Astrocyte (in vitro differentiated cells and primary cell): ENCODE results near the gene CELF1. TPM values are rescaled to one million over a fixed set of nuclear protein-coding genes. Genes with fewer than 3 reads are reported as not detected.

Experiments used
- DNase-seq: peaks from one replicate; pipeline ENCODE4 v3.0.0-alpha.2; 2010; ENCODE audit warnings: low read depth
- FAIRE-seq: peaks from 2 replicates; lab custom pipeline; 2011; peaks lifted over from hg19 to GRCh38; lab: Jason Lieb, UNC
- H2AFZ ChIP-seq: 2 replicates; pipeline ENCODE4 v1.6.0; 2012; ENCODE audit warnings: low read depth, low read length, inconsistent platforms
- H3K27ac ChIP-seq: 2 replicates; pipeline ENCODE4 v1.5.1; 2011; ENCODE audit warnings: low read depth, low read length, inconsistent platforms
- H3K27me3 ChIP-seq: 2 replicates; pipeline ENCODE4 v1.6.0; 2011; ENCODE audit warnings: low read length, inconsistent platforms; ENCODE audit not compliant: insufficient read depth
- H3K36me3 ChIP-seq: 2 replicates; pipeline ENCODE4 v1.5.1; 2011; ENCODE audit warnings: low read length, inconsistent platforms; ENCODE audit not compliant: insufficient read depth
- H3K4me1 ChIP-seq: 2 replicates; pipeline ENCODE4 v1.5.1; 2011; ENCODE audit warnings: low read length, inconsistent platforms; ENCODE audit not compliant: insufficient read depth
- H3K4me2 ChIP-seq: 2 replicates; pipeline ENCODE4 v1.6.0; 2012; ENCODE audit warnings: low read length, inconsistent platforms
- H3K4me3 ChIP-seq: 2 replicates; pipeline ENCODE4 v1.5.1; 2011; ENCODE audit warnings: low read depth, mild to moderate bottlenecking, low read length, inconsistent platforms; ENCODE audit not compliant: insufficient read depth
- H3K79me2 ChIP-seq: 2 replicates; pipeline ENCODE4 v1.6.0; 2012; ENCODE audit warnings: mild to moderate bottlenecking, low read length, inconsistent platforms; ENCODE audit not compliant: insufficient read depth
- H3K9ac ChIP-seq: 2 replicates; pipeline ENCODE4 v1.6.0; 2012; ENCODE audit warnings: mild to moderate bottlenecking, low read length, inconsistent platforms
- H3K9me3 ChIP-seq: 2 replicates; pipeline ENCODE4 v1.5.1; 2012; ENCODE audit warnings: low read depth, mild to moderate bottlenecking, low read length, inconsistent platforms; ENCODE audit not compliant: insufficient read depth
- H4K20me1 ChIP-seq: 2 replicates; pipeline ENCODE4 v1.6.0; 2012; ENCODE audit warnings: low read length, inconsistent platforms; ENCODE audit not compliant: insufficient read depth
- H3K27ac Mint-ChIP-seq: one replicate; pipeline ENCODE4 v1.8.0; 2021; ENCODE audit warnings: mild to moderate bottlenecking, mixed read lengths; ENCODE audit not compliant: unreplicated experiment
- H3K27me3 Mint-ChIP-seq: one replicate; pipeline ENCODE4 v1.8.0; 2021; ENCODE audit warnings: low read depth, mixed read lengths; ENCODE audit not compliant: unreplicated experiment
- H3K36me3 Mint-ChIP-seq: one replicate; pipeline ENCODE4 v1.8.0; 2021; ENCODE audit warnings: low read depth, mixed read lengths; ENCODE audit not compliant: unreplicated experiment
- H3K4me1 Mint-ChIP-seq: one replicate; pipeline ENCODE4 v1.8.0; 2021; ENCODE audit warnings: low read depth, mixed read lengths; ENCODE audit not compliant: unreplicated experiment
- H3K4me3 Mint-ChIP-seq: one replicate; pipeline ENCODE4 v1.8.0; 2021; ENCODE audit warnings: mild to moderate bottlenecking, moderate library complexity, mixed read lengths; ENCODE audit not compliant: unreplicated experiment
- H3K9me3 Mint-ChIP-seq: one replicate; pipeline ENCODE4 v1.8.0; 2021; ENCODE audit warnings: mild to moderate bottlenecking, mixed read lengths; ENCODE audit not compliant: unreplicated experiment
- EZH2 ChIP-seq: IDR thresholded peaks from 2 replicates; pipeline ENCODE4 v1.6.1; 2012; ENCODE audit warnings: mild to moderate bottlenecking, low read length, inconsistent platforms; ENCODE audit not compliant: insufficient read depth
- total RNA-seq: library from RNA; stranded (reverse); gene quantifications from 2 replicates; pipeline ENCODE4 v1.2.1, GENCODE V29; 2021
- TF ChIP-seq, protein P1 (sequence below): IDR thresholded peaks from 2 replicates; pipeline ENCODE4 v1.5.1; 2011; ENCODE audit warnings: low read depth, mild to moderate bottlenecking, inconsistent platforms, low read length, moderate library complexity; ENCODE audit not compliant: insufficient read depth

CELF1 gene
- total RNA-seq, 1 donor from 2014 or later, result 101 TPM

GRCh38 chr11:47435687-47436086 lies 117.2 kb downstream of the CELF1 start:
- no peaks in the 10 kb centered on the region for H3K27me3 Mint-ChIP-seq
- Histone ChIP-seq H3K4me1 (peaks cover 5% of the 10 kb centered on the region), H2AFZ (no peak overlapping the region), H3K36me3 (no peaks in the 10 kb centered on the region), H4K20me1 (no peaks in the 10 kb centered on the region), H3K4me3 (no peak overlapping the region), H3K79me2 (no peaks in the 10 kb centered on the region), H3K9me3 (no peaks in the 10 kb centered on the region), H3K27ac (no peak overlapping the region), H3K27me3 (no peaks in the 10 kb centered on the region), H3K4me2 (no peak overlapping the region), H3K9ac (no peak overlapping the region)
- no peaks in the 10 kb centered on the region for H3K4me1 Mint-ChIP-seq
- FAIRE-seq, result no peak
- H3K9me3 Mint-ChIP-seq, result no peaks in the 10 kb centered on the region
- peaks cover 5% of the 10 kb centered on the region for H3K36me3 Mint-ChIP-seq
- H3K4me3 Mint-ChIP-seq, result peak overlapping the region; percentile 27
- DNase-seq, result no peak
- H3K27ac Mint-ChIP-seq, result no peak overlapping the region
- no peak for TF ChIP-seq EZH2
- TF ChIP-seq, protein P1, sequence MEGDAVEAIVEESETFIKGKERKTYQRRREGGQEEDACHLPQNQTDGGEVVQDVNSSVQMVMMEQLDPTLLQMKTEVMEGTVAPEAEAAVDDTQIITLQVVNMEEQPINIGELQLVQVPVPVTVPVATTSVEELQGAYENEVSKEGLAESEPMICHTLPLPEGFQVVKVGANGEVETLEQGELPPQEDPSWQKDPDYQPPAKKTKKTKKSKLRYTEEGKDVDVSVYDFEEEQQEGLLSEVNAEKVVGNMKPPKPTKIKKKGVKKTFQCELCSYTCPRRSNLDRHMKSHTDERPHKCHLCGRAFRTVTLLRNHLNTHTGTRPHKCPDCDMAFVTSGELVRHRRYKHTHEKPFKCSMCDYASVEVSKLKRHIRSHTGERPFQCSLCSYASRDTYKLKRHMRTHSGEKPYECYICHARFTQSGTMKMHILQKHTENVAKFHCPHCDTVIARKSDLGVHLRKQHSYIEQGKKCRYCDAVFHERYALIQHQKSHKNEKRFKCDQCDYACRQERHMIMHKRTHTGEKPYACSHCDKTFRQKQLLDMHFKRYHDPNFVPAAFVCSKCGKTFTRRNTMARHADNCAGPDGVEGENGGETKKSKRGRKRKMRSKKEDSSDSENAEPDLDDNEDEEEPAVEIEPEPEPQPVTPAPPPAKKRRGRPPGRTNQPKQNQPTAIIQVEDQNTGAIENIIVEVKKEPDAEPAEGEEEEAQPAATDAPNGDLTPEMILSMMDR, result no peak

DNA sequence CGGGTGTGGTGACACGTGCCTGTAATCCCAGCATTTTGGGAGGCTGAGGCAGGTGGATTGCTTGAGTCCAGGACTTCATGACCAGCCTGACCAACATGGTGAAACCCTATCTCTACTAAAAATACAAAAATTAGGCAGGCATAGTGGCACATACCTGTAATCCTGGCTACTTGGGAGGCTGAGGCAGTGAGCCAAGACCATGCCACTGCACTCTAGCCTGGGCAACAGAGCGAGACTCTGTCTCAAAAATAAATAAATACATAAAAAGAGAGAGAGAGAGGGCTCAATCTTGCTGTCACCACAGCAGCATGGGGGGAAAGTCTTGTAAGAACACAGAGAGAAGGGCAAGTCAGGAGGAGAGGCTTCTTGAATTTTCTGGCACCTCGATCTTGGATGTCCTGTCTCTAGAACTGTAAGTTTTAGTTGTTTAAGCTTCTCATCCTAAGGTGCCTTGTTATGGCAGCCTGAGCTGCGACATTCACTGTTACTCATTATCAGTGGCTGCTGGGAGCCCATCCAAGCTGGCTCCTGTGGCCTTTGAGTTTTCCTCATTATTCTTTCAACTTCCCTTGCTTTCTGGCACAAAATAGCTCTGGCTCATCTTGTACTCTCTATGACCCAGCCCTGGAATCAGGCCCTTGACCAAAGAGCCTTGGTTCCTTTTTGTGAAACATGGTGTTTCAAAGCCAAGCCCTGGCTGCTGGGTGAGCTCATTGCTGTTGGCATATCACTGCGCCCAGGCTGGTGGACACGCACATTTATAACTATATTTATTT lies 118.7 kb downstream of the CELF1 start:
- FAIRE-seq, result no peak

More for the DNA sequence above, 118.7 kb downstream of the CELF1 start:
- Histone ChIP-seq H3K4me1 (peaks cover 5% of the 10 kb centered on the region), H3K27ac (no peak overlapping the region), H3K79me2 (no peaks in the 10 kb centered on the region), H2AFZ (peak overlapping the region; percentile 34), H3K9ac (no peak overlapping the region), H3K9me3 (no peaks in the 10 kb centered on the region), H3K27me3 (no peaks in the 10 kb centered on the region), H4K20me1 (no peaks in the 10 kb centered on the region), H3K4me3 (no peak overlapping the region), H3K4me2 (no peak overlapping the region), H3K36me3 (no peaks in the 10 kb centered on the region)
- Mint-ChIP-seq H3K27ac (no peak overlapping the region), H3K9me3 (no peaks in the 10 kb centered on the region), H3K27me3 (no peaks in the 10 kb centered on the region), H3K36me3 (peaks cover 5% of the 10 kb centered on the region), H3K4me3 (no peak overlapping the region), H3K4me1 (no peaks in the 10 kb centered on the region)
- DNase-seq, result peak; percentile 85
- TF ChIP-seq, protein P1, result no peak
- no peak for TF ChIP-seq EZH2
